ENCODE measurements around the gene VAPB.

VAPB gene

DNA sequence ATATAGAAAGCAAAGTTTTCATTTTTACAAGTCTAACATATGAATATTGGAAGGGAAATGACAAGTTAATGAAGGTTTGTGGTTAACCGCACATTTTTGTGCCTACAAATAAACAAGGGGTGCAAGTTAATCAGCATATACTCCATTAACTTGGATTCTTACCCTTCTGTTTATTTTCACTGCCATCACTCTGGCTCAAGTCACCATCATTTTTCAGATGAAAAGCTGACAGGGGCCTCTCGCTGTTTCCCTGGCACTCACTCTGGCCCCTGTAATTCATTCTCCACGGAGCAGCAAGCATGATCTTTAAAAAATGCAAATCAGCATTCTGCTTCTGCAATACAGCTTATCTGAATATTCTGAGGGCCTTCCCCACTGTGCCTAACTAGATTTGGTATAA, 96.4 kb downstream of the VAPB start:
- DNase-seq (ENCODE audit: extremely low read depth, low read depth): no peak
- TF ChIP-seq, protein P1, sequence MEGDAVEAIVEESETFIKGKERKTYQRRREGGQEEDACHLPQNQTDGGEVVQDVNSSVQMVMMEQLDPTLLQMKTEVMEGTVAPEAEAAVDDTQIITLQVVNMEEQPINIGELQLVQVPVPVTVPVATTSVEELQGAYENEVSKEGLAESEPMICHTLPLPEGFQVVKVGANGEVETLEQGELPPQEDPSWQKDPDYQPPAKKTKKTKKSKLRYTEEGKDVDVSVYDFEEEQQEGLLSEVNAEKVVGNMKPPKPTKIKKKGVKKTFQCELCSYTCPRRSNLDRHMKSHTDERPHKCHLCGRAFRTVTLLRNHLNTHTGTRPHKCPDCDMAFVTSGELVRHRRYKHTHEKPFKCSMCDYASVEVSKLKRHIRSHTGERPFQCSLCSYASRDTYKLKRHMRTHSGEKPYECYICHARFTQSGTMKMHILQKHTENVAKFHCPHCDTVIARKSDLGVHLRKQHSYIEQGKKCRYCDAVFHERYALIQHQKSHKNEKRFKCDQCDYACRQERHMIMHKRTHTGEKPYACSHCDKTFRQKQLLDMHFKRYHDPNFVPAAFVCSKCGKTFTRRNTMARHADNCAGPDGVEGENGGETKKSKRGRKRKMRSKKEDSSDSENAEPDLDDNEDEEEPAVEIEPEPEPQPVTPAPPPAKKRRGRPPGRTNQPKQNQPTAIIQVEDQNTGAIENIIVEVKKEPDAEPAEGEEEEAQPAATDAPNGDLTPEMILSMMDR (IDR thresholded peaks at IDR 0.05; ENCODE audit: low read depth, low read length, missing control alignments): no peak
- no peak overlapping the region for H3K4me3 ChIP-seq (replicated peaks; ENCODE audit: low read depth, low read length)

- TF ChIP-seq, protein P1 (IDR thresholded peaks at IDR 0.05; ENCODE audit: low read depth, low read length, missing control alignments): no peak
- no peak overlapping the region for H3K4me3 ChIP-seq (replicated peaks; ENCODE audit: low read depth, low read length)
- DNase-seq (ENCODE audit: extremely low read depth, low read depth): no peak
Observed at GRCh38 chr20:58486207-58486606, 97.2 kb downstream of the VAPB start.

DNA sequence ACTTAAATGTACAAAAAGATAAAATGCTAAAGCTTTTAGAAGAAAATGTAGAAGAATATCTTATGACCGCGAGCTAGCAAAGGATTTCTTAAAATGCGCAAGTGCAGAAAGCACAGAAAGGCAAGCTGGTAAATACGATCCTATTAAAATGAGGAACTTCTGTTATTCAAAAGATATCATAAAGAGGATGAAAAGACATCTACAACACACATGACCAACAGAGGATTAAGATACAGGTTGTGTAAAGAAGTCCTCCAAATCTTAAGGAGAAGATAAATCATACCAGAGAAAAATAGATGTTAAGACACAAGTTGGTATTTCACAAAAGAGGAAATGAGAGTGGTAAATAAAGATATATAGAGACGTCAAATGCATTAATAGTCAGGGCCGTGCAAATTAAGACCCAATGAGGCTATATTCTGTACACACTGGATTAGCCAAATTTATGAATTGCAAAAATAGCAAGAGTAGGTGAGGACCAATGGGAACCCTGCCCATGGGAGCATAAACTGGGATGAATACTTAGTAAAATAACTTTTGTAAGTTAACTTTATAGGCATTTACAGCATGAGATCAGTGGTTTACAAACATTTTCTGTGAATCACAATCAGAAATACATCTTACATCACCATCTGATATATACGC, 103.2 kb downstream of the VAPB start:
- DNase-seq (ENCODE audit: extremely low read depth, low read depth): no peak
- no peak overlapping the region for H3K4me3 ChIP-seq (replicated peaks; ENCODE audit: low read depth, low read length)
- TF ChIP-seq, protein P1 (IDR thresholded peaks at IDR 0.05; ENCODE audit: low read depth, low read length, missing control alignments): no peak

DNA sequence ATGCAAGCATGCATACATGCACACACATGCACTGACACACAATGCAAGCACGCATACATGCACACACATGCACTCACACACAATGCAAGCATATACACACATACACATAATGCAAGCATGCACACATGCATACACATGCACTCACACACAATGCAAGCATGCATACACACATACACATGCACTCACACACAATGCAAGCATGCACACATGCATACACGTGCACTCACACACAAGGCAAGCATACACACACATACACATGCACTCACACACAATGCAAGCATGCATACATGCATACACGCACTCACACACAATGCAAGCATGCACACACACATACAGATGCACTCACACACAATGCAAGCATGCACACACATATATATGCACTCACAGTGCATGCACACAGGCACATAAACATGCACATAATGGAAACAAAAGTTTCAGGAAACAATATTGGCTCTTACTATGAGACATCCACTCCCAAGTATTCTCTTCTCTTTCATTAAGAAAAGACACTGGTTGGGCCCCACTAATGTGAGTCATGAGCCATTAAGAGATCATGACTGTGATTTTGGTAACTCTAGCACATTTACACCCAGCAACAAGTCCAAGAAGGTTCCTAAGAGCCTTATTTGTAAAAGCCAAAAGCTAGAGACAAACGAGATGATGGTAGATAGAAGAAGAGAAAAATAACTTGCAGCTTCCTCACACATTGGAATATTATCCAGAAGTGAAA, 103.9 kb downstream of the VAPB start:
- TF ChIP-seq, protein P1 (IDR thresholded peaks at IDR 0.05; ENCODE audit: low read depth, low read length, missing control alignments): no peak
- no peak overlapping the region for H3K4me3 ChIP-seq (replicated peaks; ENCODE audit: low read depth, low read length)
- DNase-seq (ENCODE audit: extremely low read depth, low read depth): no peak

DNA sequence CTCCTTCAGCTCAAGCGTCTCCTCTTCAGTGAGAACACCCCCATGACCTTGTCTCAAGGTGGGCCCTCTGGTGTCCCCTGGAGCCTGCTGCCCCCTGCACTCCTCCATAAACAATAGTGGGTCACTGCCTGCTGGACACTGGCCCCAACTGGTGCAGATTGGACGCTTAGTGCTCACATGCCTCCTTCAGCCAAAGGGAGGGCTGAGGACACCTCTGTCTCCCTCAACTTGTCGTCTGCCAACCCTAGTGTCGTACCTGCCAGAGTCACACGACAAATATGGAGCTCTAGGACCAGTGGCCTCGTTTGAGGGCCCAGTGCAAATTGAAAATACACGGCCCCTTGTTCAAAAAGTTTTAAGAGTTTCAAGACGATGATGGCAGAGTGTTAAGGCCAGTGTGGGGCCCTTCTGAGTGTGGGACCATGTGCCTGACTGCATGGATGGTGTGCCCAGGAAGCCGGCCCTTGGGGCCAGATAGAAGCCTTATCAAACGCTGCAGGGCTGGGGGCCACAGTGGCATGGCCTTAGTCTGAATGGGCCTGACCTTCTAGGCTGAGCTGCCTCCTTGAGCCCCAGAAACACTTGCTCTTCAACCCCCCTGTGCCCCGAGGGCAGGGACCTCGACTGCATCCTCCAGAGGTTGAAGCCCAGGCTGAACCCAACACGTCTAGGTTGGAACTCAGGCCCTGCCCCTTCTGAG, 106.0 kb downstream of the VAPB start:
- TF ChIP-seq, protein P1 (IDR thresholded peaks at IDR 0.05; ENCODE audit: low read depth, low read length, missing control alignments): no peak
- DNase-seq (ENCODE audit: extremely low read depth, low read depth): no peak
- no peak overlapping the region for H3K4me3 ChIP-seq (replicated peaks; ENCODE audit: low read depth, low read length)

DNA sequence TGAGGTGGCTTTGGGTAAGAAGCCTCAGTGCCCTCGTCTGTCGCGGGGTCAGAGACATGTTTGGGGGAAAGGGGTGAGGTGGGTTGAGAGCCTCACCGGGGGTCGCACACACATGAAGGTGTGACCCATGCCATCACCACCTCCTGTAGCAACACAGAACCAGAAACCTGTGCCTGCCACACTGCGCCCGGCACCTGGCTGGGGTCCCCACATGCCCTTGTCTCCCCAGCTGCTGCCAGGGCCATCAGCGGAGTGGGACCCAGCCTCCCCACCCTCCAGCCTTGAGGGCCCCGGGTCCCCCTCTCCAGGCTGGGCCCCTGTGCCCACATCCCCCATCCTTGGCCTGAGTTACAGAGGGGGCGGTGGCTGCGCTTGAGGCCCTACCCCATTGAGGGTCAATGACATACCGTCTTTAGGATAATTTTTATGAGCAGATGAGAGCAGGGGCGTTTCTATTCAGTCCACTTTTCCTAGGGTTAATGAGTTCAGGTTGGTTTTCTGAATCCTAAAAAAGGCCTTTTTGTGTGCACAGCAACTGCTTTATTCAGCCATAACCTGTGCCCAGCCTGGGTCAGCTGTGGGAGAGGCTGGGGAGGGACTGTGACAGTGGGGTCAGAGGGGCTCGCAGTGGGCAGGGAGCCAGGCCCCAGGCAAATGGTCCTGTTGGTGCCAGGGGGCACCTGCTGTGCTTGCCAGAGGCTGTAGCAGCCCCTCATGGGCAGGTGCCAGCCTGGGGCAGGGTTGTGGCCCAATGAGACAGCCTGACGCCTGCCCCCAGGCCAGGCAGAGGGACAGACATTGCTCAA, 106.8 kb downstream of the VAPB start:
- TF ChIP-seq, protein P1 (IDR thresholded peaks at IDR 0.05; ENCODE audit: low read depth, low read length, missing control alignments): no peak
- no peak overlapping the region for H3K4me3 ChIP-seq (replicated peaks; ENCODE audit: low read depth, low read length)
- DNase-seq (ENCODE audit: extremely low read depth, low read depth): no peak

Data from HFF-Myc (cell line).